Smooth muscle cell (in vitro differentiated cells): ENCODE measurements around the gene AGO3. TPM values are rescaled to one million over a fixed set of nuclear protein-coding genes. Genes with fewer than 3 reads are reported as not detected.

Source experiments
- DNase-seq: peaks from one replicate; lab custom pipeline; 2025; ENCODE audit not compliant: unreplicated experiment; lab: John Stamatoyannopoulos, UW
- H2AFZ ChIP-seq: fragments of 200-600 bp; sonication (generic); 2 replicates; pipeline ENCODE4 v1.6.0; 2016; ENCODE audit warnings: antibody characterized with exemption, low read depth, mild to moderate bottlenecking
- H3F3A ChIP-seq: fragments of 200-600 bp; sonication (generic); 2 replicates; pipeline ENCODE4 v1.6.0; 2017; ENCODE audit warnings: antibody characterized with exemption, low read depth
- H3K27ac ChIP-seq: fragments of 200-600 bp; sonication (generic); 2 replicates; pipeline ENCODE4 v1.5.1; 2016; ENCODE audit warnings: low read depth, mild to moderate bottlenecking
- H3K27me3 ChIP-seq: fragments of 200-600 bp; sonication (generic); 2 replicates; pipeline ENCODE4 v1.6.1; 2016; ENCODE audit warnings: low read depth, mild to moderate bottlenecking
- H3K36me3 ChIP-seq: fragments of 200-600 bp; sonication (generic); 2 replicates; pipeline ENCODE4 v1.5.1; 2016; ENCODE audit warnings: low read depth
- H3K4me1 ChIP-seq: fragments of 200-600 bp; sonication (generic); 2 replicates; pipeline ENCODE4 v1.5.1; 2016; ENCODE audit warnings: low read depth
- H3K4me2 ChIP-seq: fragments of 200-600 bp; sonication (generic); 2 replicates; pipeline ENCODE4 v1.6.0; 2016; ENCODE audit warnings: mild to moderate bottlenecking
- H3K4me3 ChIP-seq: fragments of 200-600 bp; sonication (generic); 2 replicates; pipeline ENCODE4 v1.5.1; 2016; ENCODE audit warnings: mild to moderate bottlenecking
- H3K79me2 ChIP-seq: fragments of 200-600 bp; sonication (generic); 2 replicates; pipeline ENCODE4 v1.6.0; 2016; ENCODE audit warnings: low read depth, mild to moderate bottlenecking
- H3K9ac ChIP-seq: fragments of 200-600 bp; sonication (generic); 2 replicates; pipeline ENCODE4 v1.6.0; 2016; ENCODE audit warnings: low read depth
- H3K9me3 ChIP-seq: fragments of 200-600 bp; sonication (generic); replicated peaks from 2 replicates; pipeline ENCODE4 v1.5.1; 2016; ENCODE audit warnings: low read depth
- H4K20me1 ChIP-seq: fragments of 200-600 bp; sonication (generic); 2 replicates; pipeline ENCODE4 v1.6.0; 2016; ENCODE audit warnings: low read depth
- CTCF ChIP-seq: fragments of 200-600 bp; sonication (generic); IDR thresholded peaks from 2 replicates; pipeline ENCODE4 v1.5.1; 2017; ENCODE audit warnings: borderline replicate concordance, mild to moderate bottlenecking, antibody characterized with exemption; ENCODE audit not compliant: insufficient read depth, poor library complexity, severe bottlenecking
- WGBS: methylation state at CpG from one replicate; pipeline ENCODE4 v1.1.7; 2016; ENCODE audit warnings: low lambda C conversion rate; 5-methylcytosine and 5-hydroxymethylcytosine counted together
- polyA plus RNA-seq: library from polyadenylated mRNA; unstranded; fragments of >200 nt; fragmentation: Nextera tagmentation; extraction: Ambion mirVana; gene quantifications from 2 replicates; pipeline ENCODE4 v1.2.1, GENCODE V29; 2016
- total RNA-seq: library from RNA; depleted of rRNA; stranded (reverse); fragments of >200 nt; gene quantifications from 2 replicates; pipeline ENCODE4 v1.2.3, GENCODE V29; 2014

AGO3 gene
- total and polyA plus RNA-seq, 2 experiments from 2014 or later: 14.3 to 31.6 TPM

GRCh38 chr1:36088577-36089392 lies 157.9 kb downstream of the AGO3 start, which contains the start of gene ADPRS:
TSS of gene ADPRS (plus strand) at chr1:36088892. CDS start at chr1:36088905, 13 bp downstream.
- peak within 1 kb of the TSS; percentile 94 for H3K4me3 ChIP-seq
- peaks cover under 1% of the 10 kb centered on the region for H3F3A ChIP-seq
- peak within 1 kb of the TSS; percentile 77 for H3K27ac ChIP-seq
- peak within 1 kb of the TSS; percentile 77 for H3K9ac ChIP-seq
- no peaks in the 10 kb centered on the region for H3K27me3 ChIP-seq
- no peaks in the 10 kb centered on the region for H4K20me1 ChIP-seq
- H3K9me3 ChIP-seq: no peaks in the 10 kb centered on the region
- H3K36me3 ChIP-seq: no peaks in the 10 kb centered on the region
- DNase-seq: peak; percentile 65
- H2AFZ ChIP-seq: peak within 1 kb of the TSS; percentile 91
- H3K79me2 ChIP-seq: peaks cover 20% of the 10 kb centered on the region
- H3K4me1 ChIP-seq: peaks cover 27% of the 10 kb centered on the region
- WGBS: 3% methylated on average over 65 of the region's 84 CpGs
- TF ChIP-seq CTCF: peak; percentile 93
- peak within 1 kb of the TSS; percentile 92 for H3K4me2 ChIP-seq

GRCh38 chr1:36089393-36090121 lies 158.7 kb downstream of the AGO3 start:
- TF ChIP-seq CTCF: no peak
- 13% methylated on average over 32 of the region's 32 CpGs for WGBS
- Histone ChIP-seq H3K9me3 (no peaks in the 10 kb centered on the region), H3K27ac (peak overlapping the region; percentile 77), H3K27me3 (no peaks in the 10 kb centered on the region), H3K4me2 (peak overlapping the region; percentile 92), H3K4me1 (peaks cover 21% of the 10 kb centered on the region), H3K9ac (peak overlapping the region; percentile 77), H3K36me3 (no peaks in the 10 kb centered on the region), H4K20me1 (no peaks in the 10 kb centered on the region), H3K4me3 (peak overlapping the region; percentile 94), H3K79me2 (peaks cover 20% of the 10 kb centered on the region), H2AFZ (peak overlapping the region; percentile 91), H3F3A (peaks cover 5% of the 10 kb centered on the region)
- no peak for DNase-seq

DNA sequence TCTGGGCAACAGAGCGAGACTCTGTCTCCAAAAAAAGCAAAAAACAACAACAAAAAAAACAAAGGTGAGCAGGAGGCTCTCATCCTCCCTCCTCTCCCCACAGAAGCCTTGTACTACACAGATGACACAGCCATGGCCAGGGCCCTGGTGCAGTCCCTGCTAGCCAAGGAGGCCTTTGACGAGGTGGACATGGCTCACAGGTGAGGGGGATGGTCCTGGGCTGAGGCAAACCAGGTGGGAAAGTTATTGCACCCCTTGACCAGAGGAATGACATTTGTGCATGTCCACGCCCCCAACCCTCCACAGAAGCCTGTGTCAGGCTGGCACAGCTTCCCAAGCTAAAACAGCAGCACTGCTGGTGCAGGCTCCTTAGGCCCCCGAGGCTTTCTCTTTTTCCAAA lies 160.2 kb downstream of the AGO3 start:
- Histone ChIP-seq H3F3A (peaks cover 5% of the 10 kb centered on the region), H3K4me1 (peaks cover 17% of the 10 kb centered on the region), H3K9ac (no peak overlapping the region), H2AFZ (no peak overlapping the region), H3K79me2 (peaks cover 20% of the 10 kb centered on the region), H3K9me3 (no peaks in the 10 kb centered on the region), H3K4me2 (no peak overlapping the region), H4K20me1 (no peaks in the 10 kb centered on the region), H3K4me3 (no peak overlapping the region), H3K36me3 (no peaks in the 10 kb centered on the region), H3K27ac (no peak overlapping the region), H3K27me3 (no peaks in the 10 kb centered on the region)
- 91% methylated on average over 3 of the region's 4 CpGs for WGBS
- DNase-seq: no peak
- no peak for TF ChIP-seq CTCF
